VCaP (cell line): ENCODE results near the gene NRXN2.

ENCODE experiments used
- H3K27ac ChIP-seq: fragments of 450-650 bp; 2 replicates; pipeline ENCODE4 v1.5.1; 2017
- TF ChIP-seq, protein P1 (sequence below): fragments of 450-650 bp; conservative IDR thresholded peaks from 2 replicates; pipeline ENCODE4 v1.5.1; 2017; ENCODE audit warnings: mild to moderate bottlenecking, moderate library complexity

Gene NRXN2

DNA sequence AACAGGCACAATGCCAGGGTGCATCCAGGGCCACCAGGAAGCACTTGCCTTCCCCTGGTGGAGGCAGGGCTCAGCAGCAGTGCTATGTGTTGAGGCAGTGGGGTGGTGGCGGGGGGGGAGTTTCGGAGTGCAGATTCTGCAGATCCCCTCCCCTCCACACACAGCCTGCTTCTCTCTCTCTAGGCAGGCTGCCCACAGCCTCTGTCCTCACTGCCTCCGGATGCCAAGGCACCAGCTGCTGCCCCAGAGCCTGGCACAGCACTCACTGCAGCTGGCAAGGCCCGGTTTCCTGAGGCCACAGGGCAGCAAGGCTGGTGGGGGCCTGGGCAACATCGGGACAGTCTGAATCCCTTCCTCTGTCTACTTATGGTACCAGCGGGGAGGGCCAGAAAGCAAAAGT lies 35.8 kb downstream of the NRXN2 start:
- TF ChIP-seq, protein P1, sequence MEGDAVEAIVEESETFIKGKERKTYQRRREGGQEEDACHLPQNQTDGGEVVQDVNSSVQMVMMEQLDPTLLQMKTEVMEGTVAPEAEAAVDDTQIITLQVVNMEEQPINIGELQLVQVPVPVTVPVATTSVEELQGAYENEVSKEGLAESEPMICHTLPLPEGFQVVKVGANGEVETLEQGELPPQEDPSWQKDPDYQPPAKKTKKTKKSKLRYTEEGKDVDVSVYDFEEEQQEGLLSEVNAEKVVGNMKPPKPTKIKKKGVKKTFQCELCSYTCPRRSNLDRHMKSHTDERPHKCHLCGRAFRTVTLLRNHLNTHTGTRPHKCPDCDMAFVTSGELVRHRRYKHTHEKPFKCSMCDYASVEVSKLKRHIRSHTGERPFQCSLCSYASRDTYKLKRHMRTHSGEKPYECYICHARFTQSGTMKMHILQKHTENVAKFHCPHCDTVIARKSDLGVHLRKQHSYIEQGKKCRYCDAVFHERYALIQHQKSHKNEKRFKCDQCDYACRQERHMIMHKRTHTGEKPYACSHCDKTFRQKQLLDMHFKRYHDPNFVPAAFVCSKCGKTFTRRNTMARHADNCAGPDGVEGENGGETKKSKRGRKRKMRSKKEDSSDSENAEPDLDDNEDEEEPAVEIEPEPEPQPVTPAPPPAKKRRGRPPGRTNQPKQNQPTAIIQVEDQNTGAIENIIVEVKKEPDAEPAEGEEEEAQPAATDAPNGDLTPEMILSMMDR: peak; percentile 24
- H3K27ac ChIP-seq: no peak overlapping the region

DNA sequence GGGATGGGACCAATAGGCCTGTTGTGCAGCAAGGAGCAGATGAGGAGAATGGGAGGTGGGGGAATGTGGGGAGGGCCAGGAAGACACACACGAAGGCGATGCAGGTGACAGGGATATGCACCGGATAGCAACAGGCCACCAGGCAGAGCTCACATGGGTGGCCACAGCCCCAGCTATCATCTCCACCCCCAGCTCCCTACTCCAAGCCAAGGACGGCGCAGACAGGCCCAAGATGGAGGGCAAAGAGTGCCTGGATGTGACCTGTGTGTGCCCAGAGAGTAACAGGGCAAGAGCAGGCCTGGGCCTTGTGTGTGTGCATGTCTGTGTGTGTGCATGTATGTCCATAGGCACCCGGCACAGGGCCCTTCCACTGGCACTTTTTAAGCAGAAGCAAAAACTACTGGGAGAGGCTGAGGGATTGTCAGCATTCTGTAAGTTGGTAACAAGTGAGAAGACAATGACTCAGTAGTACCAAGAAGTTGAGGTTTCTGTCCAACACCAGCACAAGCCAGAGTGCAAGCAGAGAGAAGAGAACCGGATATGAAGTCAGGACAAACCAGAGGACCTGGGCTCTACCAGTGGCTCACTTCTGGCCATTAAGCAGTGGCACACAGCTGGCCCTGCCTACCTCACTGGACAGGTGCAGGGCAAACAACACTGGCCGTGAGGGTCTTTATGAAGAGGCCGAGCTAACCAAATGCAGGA lies 36.4 kb downstream of the NRXN2 start:
- no peak overlapping the region for H3K27ac ChIP-seq

DNA sequence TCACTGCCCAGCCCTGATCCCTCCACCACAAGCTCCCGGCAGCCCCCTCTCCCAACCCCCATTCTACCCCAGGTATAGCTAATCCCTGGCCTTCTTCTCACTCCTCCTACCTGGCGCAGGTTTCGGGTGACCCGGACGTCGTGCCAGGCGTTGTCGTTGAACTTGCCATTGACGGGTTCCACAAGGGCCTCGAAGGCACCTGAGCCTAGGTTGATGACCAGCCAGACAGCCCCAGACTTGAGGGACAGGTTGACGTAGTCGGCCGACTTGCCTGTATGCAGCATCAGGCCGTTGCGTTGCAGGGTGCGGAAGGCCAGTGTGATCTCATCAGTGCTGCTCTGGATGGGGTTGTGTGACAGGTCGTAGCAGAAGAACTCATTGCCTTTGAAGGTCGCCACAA lies 37.5 kb downstream of the NRXN2 start:
- TF ChIP-seq, protein P1: no peak
- H3K27ac ChIP-seq: no peak overlapping the region

More for the DNA sequence above, 36.4 kb downstream of the NRXN2 start:
- TF ChIP-seq, protein P1: no peak

DNA sequence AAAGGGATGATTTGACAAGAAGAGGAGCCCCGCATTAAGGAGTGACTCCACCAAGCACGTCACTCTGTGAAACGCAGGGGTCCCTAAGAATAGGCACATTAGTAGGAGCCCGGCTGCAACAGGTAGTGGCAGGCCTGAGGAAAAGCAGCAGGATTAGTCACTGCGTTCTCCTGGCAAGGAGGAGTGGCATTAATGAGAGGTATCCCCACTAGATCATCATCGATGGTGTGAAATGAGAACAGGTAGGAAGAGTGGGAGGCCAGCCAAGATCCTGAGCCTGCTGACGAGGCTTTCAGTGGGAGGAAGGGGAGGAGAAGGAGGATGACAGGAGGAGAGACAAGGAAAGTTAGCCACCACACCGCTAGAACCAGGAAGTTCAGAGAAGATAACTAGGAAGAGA lies 38.6 kb downstream of the NRXN2 start:
- TF ChIP-seq, protein P1: no peak
- no peak overlapping the region for H3K27ac ChIP-seq

DNA sequence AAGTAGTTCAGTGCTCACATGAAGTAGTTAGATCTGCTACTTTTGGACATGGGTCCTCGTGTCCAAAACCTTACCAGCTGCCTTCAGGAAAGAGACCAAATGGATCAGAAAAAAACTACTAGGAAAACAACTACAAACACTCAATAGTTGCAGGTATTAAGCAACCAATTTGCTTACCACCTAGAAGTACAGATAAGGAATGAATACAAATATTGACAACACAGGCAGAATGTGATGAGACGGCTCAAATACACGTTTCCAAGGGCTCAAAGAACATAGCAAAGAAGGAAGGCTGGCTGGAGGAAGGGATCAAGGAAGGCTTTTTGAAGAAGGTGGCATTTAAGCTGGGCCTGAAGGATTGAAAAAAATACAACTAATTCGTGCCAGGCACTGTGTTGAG lies 41.8 kb downstream of the NRXN2 start:
- TF ChIP-seq, protein P1: no peak
- no peak overlapping the region for H3K27ac ChIP-seq

DNA sequence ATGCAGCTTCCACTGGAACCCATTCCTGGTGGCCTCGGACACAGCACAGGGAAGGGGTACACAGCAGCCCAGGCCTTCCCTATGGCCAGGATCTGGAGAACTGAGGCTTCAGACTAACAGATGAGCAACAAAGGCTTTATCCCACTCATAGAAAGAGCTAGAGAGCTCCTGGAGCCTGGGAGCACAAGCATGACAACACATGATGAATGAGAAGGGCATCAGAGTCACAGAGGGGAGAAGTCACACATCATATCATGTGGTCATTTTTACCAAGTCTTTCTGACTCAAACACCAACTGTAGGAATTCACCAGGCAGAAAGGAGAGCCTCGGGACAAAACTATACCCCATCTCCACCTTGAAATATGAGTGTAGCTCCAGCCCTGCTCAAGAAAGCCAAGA lies 43.2 kb downstream of the NRXN2 start:
- TF ChIP-seq, protein P1: no peak
- no peak overlapping the region for H3K27ac ChIP-seq

DNA sequence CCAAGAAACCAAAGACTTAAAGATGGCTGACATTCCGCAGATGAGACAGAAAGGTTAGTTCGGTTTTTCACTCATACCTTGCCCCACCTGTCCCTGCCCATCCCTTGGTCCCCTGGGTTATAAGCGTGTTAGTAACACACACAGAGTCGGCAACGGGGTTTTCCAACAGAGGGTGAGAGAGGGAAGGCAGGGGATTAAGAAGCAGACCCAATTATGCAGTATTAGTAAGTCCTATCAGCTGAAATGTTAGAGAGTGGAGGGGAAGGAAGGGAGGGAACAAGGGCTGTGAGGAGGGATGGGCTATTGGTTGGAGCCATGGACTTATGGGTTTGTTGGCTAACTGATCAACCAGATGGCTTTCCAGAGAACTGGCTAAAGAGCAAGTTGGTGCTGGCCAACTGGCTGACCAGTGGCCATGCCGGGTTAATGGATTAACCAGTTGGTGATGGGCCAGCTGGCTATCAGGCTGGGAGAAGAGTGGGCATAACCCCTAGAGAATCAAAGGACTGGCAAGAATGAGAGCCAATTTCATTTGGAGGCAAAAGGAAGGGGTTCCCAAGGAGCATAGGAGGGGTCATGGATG lies 45.5 kb downstream of the NRXN2 start:
- TF ChIP-seq, protein P1: no peak

More for the DNA sequence above, 45.5 kb downstream of the NRXN2 start:
- H3K27ac ChIP-seq: no peak overlapping the region
